Fibroblast of skin of right biceps (primary cell): ENCODE data around the gene PNLIPRP2.

Source experiments
- DNase-seq: peaks from one replicate; pipeline ENCODE4 v3.0.0-alpha.2; 2013

The PNLIPRP2 gene

GRCh38 chr10:116686632-116687031 is 65.9 kb downstream of the PNLIPRP2 start:
- DNase-seq, result no peak

DNA sequence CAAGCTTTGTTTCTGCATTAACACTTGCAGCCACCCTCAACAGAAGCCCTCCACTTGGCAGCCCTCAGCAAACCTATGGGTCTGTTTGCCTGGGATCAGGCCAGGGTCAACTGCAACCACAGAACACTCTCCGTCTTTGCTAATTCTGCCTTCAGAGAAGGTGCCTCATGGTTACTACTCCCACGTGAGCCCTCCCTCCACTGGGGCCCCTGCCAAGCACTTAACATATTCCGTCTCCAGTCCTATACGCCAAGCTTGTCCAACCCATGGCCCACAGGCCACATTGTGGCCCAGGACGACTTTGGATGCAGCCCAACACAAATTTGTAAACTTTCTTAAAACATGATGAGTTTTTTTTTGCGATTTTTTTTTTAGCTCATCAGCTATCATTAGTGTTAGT is 66.9 kb downstream of the PNLIPRP2 start:
- DNase-seq, result no peak

GRCh38 chr10:116688241-116688711 is 67.5 kb downstream of the PNLIPRP2 start:
- DNase-seq, result peak; percentile 73

DNA sequence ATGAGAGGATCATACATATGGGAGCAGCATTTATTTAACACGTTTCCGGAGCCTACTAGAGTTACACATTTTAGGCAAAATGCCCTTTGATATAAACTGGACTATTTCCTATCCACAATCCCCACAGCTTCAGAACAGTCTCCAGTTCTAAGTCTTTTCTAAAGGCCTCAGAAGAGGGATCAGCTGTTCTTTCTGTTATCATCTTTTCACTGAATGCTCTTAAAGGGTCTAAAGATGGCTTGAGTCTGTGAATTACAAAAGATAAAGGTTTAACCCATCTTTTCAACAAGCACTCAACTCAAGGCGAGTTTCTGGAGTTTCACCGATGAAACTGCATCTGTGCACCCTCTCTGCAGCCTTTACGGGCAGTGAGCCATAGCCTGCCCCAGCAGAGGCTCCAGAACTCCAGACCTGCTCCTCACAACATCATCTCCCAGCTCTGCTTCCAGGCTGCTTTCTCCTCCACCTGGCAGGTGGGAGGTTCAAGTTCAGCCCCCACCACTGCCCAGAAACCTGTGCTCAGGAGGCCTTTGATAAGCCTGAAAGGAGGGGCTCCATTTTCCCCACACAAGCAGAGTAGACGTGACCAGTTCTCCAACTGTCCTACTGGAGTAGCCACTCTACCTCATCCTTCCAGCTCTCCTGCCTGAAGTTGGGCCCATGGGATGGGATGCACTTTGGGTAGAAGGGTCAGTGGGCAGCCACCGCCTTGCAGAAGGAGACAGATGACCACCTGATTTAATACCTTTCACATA is 68.2 kb downstream of the PNLIPRP2 start:
- no peak for DNase-seq

DNA sequence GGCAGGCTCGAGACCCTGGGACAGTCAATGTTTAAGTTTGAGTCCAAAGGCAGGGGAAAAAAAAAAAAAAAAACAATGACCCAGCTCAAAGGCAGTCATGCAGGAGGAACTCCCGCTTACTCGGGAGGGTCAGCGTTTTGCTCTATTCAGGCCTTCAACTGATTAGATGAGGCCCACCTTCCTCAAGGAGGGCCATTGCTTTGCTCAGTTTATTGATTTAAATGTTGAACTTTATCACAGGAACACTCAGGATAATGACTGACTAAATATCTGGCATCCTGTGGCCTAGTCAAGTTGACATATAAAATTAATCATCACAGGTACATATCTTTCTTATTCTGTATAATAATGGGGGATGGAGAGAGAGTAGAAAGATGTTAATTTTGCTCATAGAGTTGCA is 69.0 kb downstream of the PNLIPRP2 start:
- no peak for DNase-seq

- peak; percentile 17 for DNase-seq
These were observed 69.9 kb downstream of the PNLIPRP2 start for GRCh38 chr10:116690356-116691322.

DNA sequence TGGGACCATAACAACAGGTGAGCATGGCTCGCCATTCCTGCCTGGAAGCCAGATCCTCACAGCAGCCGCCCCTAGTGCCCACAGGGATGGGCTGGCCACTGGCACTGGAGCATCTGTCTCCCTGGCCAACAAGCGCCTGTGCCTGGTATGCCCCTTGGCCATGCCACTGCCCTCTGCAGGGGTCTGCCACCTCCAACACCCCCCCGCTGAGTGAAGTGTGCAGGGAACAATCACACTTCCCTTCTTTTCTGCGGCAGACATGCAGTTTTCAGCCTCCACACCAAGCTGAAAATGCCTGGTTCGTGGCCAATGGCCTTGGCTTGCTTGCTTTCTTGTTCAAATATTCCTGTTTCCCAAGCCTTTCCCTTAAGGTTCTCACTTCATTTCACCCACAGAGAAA is 70.9 kb downstream of the PNLIPRP2 start:
- no peak for DNase-seq

GRCh38 chr10:116692225-116692624 is 71.5 kb downstream of the PNLIPRP2 start:
- DNase-seq, result no peak

GRCh38 chr10:116694243-116694926 is 73.6 kb downstream of the PNLIPRP2 start:
- DNase-seq, result no peak
